Breast epithelium (tissue), 4 donors: Measurements from ENCODE around the gene NKIRAS2. TPM values are rescaled to one million over a fixed set of nuclear protein-coding genes. Genes with fewer than 3 reads are reported as not detected.

Source experiments
- DNase-seq, 2 donors: peaks; one replicate each; pipeline ENCODE4 v3.0.0-alpha.2; 2019; ENCODE audit warnings: low spot score in 2 of 2
- H3K27ac ChIP-seq, 2 donors: fragments of 200-600 bp; sonication (generic) in 1 of 2; one replicate each; pipeline ENCODE4 v1.5.1; 2016 to 2019; ENCODE audit warnings: mild to moderate bottlenecking in 1 of 2
- H3K27me3 ChIP-seq, 2 donors: fragments of 200-600 bp; sonication (generic) in 1 of 2; one replicate each; pipeline versions ENCODE4 v1.5.1 to v1.6.0; 2017 to 2019; ENCODE audit warnings: control low read depth in 1 of 2, mild to moderate bottlenecking in 1 of 2
- H3K36me3 ChIP-seq: fragments of 200-600 bp; one replicate; pipeline ENCODE4 v1.5.1; 2019
- H3K4me1 ChIP-seq, 2 donors: fragments of 200-600 bp; sonication (generic); one replicate each; pipeline ENCODE4 v1.5.1; 2016 to 2019; ENCODE audit warnings: control low read depth in 1 of 2
- H3K4me3 ChIP-seq, 3 donors: fragments of 200-600 bp; sonication (generic); 1 replicate in 2 of 3; 2 replicates in 1 of 3; pipeline ENCODE4 v1.5.1; 2016 to 2019; ENCODE audit warnings: mild to moderate bottlenecking in 3 of 3, moderate library complexity in 2 of 3
- H3K9me3 ChIP-seq, 2 donors: fragments of 200-600 bp; sonication (generic) in 1 of 2; one replicate each; pipeline ENCODE4 v1.5.1; 2016 to 2019; ENCODE audit warnings: control low read depth in 1 of 2
- POLR2A ChIP-seq: fragments of 450-650 bp; IDR thresholded peaks from one replicate; pipeline ENCODE4 v1.6.1; 2016; ENCODE audit warnings: antibody characterized with exemption, mild to moderate bottlenecking, moderate library complexity
- POLR2AphosphoS5 ChIP-seq, 3 donors: sonication (generic); formaldehyde crosslinking; IDR thresholded peaks; one replicate each; pipeline ENCODE4 v1.6.1; 2017; ENCODE audit warnings: antibody characterized with exemption in 3 of 3
- intact Hi-C: fragments of 100-400 bp; cut with DNase I; formaldehyde crosslinking; loops from one replicate; pipeline ENCODE4 v1.15.1; 2023; ENCODE audit warnings: low total_unique reads
- total RNA-seq, 3 donors: library from RNA; depleted of rRNA; stranded (reverse); fragments of >200 nt; gene quantifications; one replicate each; pipeline ENCODE4 v1.1.0, GENCODE V29; 2016
- TF ChIP-seq, protein P1 (sequence below), 3 donors: fragments of 450-650 bp; IDR thresholded peaks; one replicate each; pipeline ENCODE4 v1.5.1; 2016 to 2017; ENCODE audit warnings: antibody characterized with exemption in 3 of 3, mild to moderate bottlenecking in 3 of 3, moderate library complexity in 3 of 3

NKIRAS2 gene
- total RNA-seq, 3 donors from 2014 or later, result 21.6 to 33.8 (median 22.5) TPM

DNA sequence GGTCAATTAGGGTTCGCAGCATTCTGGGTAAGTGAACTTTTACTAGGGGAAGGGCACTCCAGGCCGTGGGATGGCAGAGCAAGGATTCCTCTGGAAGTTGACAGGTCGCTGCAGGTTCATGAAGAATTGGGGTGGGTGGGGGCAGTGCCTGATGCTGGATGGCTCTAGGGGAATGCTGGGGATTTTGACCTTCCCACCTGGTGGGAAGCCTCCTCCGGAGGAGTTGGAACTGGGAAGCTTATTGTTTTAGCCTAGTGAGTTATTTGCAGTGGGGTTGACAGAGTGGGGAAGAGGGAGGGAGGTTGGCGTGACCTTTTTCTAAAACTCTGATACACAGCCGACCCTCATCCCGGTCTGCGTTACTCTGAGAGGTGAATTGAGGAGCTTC lies 31.1 kb downstream of the NKIRAS2 start:
- TF ChIP-seq, protein P1, sequence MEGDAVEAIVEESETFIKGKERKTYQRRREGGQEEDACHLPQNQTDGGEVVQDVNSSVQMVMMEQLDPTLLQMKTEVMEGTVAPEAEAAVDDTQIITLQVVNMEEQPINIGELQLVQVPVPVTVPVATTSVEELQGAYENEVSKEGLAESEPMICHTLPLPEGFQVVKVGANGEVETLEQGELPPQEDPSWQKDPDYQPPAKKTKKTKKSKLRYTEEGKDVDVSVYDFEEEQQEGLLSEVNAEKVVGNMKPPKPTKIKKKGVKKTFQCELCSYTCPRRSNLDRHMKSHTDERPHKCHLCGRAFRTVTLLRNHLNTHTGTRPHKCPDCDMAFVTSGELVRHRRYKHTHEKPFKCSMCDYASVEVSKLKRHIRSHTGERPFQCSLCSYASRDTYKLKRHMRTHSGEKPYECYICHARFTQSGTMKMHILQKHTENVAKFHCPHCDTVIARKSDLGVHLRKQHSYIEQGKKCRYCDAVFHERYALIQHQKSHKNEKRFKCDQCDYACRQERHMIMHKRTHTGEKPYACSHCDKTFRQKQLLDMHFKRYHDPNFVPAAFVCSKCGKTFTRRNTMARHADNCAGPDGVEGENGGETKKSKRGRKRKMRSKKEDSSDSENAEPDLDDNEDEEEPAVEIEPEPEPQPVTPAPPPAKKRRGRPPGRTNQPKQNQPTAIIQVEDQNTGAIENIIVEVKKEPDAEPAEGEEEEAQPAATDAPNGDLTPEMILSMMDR (IDR thresholded peaks at IDR 0.05), result no peak
- TF ChIP-seq POLR2AphosphoS5 (IDR thresholded peaks at IDR 0.05), result no peak
- no peak for TF ChIP-seq POLR2A
- no peaks in the 10 kb centered on the region for H3K27me3 ChIP-seq
- H3K36me3 ChIP-seq, result no peaks in the 10 kb centered on the region
- H3K9me3 ChIP-seq, result no peaks in the 10 kb centered on the region
- no peak overlapping the region for H3K27ac ChIP-seq
- H3K4me1 ChIP-seq, result no peaks in the 10 kb centered on the region
- intact Hi-C loops, result no loop called here
- H3K4me3 ChIP-seq, result peak overlapping the region; percentile 66 to 94 (median 78)
- DNase-seq, result no peak

DNA sequence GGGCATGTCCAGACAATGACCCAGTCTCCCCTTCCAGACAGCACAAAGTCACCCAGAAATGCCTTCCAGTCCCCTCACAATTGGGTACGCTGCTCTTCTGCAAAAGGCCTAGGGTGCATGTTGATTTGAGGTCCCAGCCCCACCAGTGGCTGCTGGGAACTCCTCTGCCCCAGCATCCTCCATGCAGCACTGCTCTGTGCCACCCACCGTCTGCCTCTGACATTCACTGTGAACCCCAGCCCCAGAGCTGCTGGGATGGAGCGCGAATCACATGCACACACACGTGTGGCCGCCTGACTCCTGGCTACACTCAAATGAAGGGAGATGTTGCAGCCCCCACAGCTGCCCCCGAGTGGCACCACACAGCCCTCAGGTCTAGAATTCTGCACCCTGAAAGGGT lies 31.8 kb downstream of the NKIRAS2 start:
- Histone ChIP-seq H3K36me3 (no peaks in the 10 kb centered on the region), H3K4me1 (no peaks in the 10 kb centered on the region), H3K27ac (no peak overlapping the region), H3K4me3 (peak overlapping the region in 1 of 3 donors; percentile 78), H3K9me3 (no peaks in the 10 kb centered on the region), H3K27me3 (no peaks in the 10 kb centered on the region)
- TF ChIP-seq POLR2AphosphoS5 (IDR thresholded peaks at IDR 0.05), result no peak
- intact Hi-C loops, result no loop called here
- DNase-seq, result no peak

DNA sequence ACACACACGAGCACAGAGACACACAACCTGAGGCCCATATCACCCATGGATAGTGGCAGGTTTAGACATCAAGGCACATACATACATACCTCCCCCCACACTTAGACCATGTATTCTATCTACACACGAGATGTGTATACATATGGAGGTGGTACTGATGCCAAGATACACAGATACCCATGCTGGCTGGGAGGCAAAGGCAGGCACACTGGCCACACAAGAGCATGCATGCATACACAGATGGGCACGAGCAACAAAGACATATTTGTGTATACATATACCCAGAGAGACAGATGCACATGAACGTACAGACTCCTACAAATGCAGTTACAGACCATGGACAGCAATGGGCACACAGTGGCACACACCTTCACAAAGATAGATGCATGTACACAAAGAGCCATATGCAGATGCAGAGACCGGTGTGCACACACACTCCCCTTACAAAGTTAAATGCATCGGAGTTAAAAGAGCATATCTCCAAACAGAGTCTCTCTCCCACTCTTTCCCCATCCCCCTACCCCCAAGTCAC lies 32.5 kb downstream of the NKIRAS2 start:
- Histone ChIP-seq H3K36me3 (no peaks in the 10 kb centered on the region), H3K4me3 (no peak overlapping the region), H3K27ac (no peak overlapping the region), H3K4me1 (no peaks in the 10 kb centered on the region), H3K27me3 (no peaks in the 10 kb centered on the region), H3K9me3 (no peaks in the 10 kb centered on the region)
- intact Hi-C loops, result no loop called here
- TF ChIP-seq POLR2A (no peak), POLR2AphosphoS5 (IDR thresholded peaks at IDR 0.05) (no peak)
- TF ChIP-seq, protein P1 (IDR thresholded peaks at IDR 0.05), result no peak
- DNase-seq, result no peak

DNA sequence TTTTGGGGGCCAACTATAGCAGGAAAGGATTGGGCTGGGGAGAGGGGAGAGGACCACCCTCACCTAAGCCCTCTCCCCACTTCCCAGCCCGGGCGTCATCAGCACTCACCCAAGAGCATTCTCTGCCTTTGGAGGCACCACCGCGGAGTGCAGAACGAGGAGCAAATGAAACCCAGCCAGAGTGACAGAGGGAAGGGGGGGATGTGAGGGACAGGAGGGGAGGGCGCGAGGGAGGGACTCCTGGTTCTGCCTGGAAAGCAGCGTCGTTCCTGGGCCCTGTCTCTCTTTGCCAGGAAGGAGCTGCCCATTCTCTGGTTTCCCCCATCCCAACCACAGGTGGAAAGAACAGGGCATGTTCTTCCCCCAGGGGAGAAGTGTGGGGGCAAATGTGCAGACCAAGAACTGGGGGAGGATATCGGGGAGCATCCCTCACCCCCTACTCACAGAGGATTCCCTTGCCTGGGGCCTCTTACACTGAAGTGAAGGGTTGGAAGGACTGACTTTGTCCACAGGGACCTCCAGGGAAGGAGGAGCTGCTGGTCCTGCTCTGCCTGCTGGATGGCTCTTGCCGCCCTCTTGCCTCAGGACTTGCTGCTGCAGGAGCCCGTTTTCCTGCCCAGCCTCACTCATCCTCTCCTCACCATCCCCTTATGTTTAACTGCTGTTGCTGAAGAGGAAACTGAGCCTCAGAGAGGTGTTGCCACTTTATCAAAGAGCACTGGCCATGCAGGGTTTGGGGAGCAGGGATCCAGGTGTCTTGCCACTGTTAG lies 34.0 kb downstream of the NKIRAS2 start:
- no peaks in the 10 kb centered on the region for H3K27me3 ChIP-seq
- intact Hi-C loops, result no loop called here

DNA sequence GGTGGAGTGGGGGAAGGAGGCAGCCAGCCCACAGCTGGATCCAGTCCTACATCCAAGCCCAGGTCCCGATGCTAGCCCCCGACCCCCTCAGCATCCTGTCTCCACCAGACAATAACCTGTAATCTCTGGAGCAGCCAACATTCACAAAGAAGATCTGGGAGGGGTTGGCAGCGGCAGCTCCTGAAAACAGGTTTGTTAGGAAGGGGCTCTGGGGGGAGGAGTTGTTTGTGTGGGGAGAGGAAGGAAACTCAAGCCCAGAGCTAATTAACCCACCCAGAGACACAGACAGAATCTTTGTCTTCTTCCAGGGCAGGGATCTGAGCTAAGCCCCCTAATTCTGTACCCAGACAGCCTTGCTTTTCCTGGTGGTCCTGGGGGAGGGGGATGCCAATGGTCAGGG lies 35.1 kb downstream of the NKIRAS2 start:
- no peak for DNase-seq
- H3K9me3 ChIP-seq, result no peaks in the 10 kb centered on the region
- no peaks in the 10 kb centered on the region for H3K4me1 ChIP-seq
- H3K4me3 ChIP-seq, result no peak overlapping the region
- H3K36me3 ChIP-seq, result no peaks in the 10 kb centered on the region
- no peak overlapping the region for H3K27ac ChIP-seq
- TF ChIP-seq POLR2A (no peak), POLR2AphosphoS5 (IDR thresholded peaks at IDR 0.05) (no peak)
- TF ChIP-seq, protein P1 (IDR thresholded peaks at IDR 0.05), result no peak
- intact Hi-C loops, result no loop called here
- H3K27me3 ChIP-seq, result no peaks in the 10 kb centered on the region

More for the DNA sequence above, 34.0 kb downstream of the NKIRAS2 start:
- H3K4me3 ChIP-seq, result no peak overlapping the region
- TF ChIP-seq POLR2A (no peak), POLR2AphosphoS5 (IDR thresholded peaks at IDR 0.05) (no peak)
- TF ChIP-seq, protein P1 (IDR thresholded peaks at IDR 0.05), result no peak
- H3K4me1 ChIP-seq, result no peaks in the 10 kb centered on the region
- DNase-seq, result no peak
- no peaks in the 10 kb centered on the region for H3K9me3 ChIP-seq
- no peaks in the 10 kb centered on the region for H3K36me3 ChIP-seq
- H3K27ac ChIP-seq, result no peak overlapping the region
